GM18951 (cell line): Measurements from ENCODE around the gene GJB1.
"Not testable (repeated sequence)": the region's sequence is repeated elsewhere in the genome, so short reads cannot be mapped to it uniquely, and the experiment has no call there.

Source experiments
- POLR2A ChIP-seq: IDR thresholded peaks from 4 replicates; pipeline ENCODE4 v1.6.1; 2011; ENCODE audit warnings: mild to moderate bottlenecking; ENCODE audit not compliant: insufficient read length, insufficient read depth; ENCODE audit errors: extremely low read depth
- in situ Hi-C: fragments of 300-500 bp; cut with MboI; formaldehyde crosslinking; loops from one replicate; pipeline ENCODE4 v1.12.0; 2022; ENCODE audit warnings: low sequenced_read_pairs, mixed read lengths, inconsistent platforms; ENCODE audit not compliant: unreplicated experiment

Gene GJB1

DNA sequence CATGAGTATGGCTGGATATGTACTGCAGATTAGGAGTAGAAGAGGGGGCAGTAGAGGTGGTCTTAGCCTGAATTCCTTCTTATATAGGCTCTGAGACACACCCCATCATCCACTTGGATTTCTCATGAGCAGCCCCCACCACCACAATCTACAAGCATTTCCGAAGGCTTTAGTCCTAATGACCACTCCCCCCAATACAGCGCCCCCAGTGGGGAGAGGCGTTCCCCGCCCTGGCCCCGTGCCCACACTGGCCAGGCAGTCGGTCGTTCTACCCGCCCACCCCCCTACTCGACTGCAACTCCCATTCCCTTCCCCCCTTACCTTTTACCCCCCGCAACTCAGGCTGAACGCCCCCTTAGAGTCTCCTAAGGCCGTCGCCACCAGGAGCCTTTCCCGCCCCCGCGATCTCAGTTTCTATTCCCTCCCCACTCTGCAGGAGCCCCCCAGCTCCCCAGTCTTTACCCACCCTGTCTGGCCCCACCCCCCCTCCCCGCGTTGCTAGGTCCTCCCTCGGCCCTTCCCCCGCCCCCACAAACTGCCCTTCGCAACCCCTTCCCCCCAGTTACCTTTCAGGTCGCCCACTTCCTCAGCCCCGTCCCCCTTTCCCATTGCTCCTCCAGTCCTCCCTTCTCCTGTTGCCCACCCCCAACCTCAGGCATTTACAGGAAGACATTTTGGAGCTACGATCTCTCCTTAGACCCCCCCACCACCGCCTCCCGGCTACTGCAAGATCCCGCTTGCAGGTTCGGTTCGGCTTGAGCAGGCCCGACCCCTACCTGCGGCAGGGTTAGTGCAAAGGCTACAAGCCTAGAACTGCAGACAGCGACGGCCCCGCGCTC lies 30.4 kb downstream of the GJB1 start:
- in situ Hi-C loops = no loop called here
- no peak for TF ChIP-seq POLR2A

- peak; percentile 33 for TF ChIP-seq POLR2A
- in situ Hi-C loops = no loop called here
Measured at GRCh38 chrX:71254092-71254963, 31.3 kb downstream of the GJB1 start, which contains the start of gene ZMYM3. Gene ZMYM3, minus strand, starts transcription at chrX:71254140. Its CDS starts 885 bp downstream, at chrX:71253255.

DNA sequence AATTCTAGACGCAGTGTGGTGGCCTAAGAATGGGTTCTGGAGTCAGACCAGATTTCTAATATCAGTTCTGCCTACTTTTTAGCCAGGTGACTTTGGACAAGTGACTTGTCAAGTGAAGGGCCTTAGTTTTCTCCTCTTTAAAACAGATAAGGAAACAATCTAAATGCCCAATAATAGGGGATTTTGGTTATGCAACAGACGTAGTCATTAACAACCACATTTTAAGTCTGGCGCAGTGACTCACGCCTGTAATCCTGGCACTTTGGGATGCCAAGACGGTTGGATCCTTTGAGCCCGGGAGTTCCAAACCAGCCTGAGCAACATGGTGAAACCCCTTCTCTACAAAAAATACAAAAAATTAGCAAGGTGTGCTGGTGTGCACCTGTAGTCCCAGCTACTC lies 33.0 kb downstream of the GJB1 start:
- TF ChIP-seq POLR2A = no peak
- in situ Hi-C loops = no loop called here

GRCh38 chrX:71256856-71257255 lies 33.8 kb downstream of the GJB1 start:
- in situ Hi-C loops = no loop called here
- no peak for TF ChIP-seq POLR2A

DNA sequence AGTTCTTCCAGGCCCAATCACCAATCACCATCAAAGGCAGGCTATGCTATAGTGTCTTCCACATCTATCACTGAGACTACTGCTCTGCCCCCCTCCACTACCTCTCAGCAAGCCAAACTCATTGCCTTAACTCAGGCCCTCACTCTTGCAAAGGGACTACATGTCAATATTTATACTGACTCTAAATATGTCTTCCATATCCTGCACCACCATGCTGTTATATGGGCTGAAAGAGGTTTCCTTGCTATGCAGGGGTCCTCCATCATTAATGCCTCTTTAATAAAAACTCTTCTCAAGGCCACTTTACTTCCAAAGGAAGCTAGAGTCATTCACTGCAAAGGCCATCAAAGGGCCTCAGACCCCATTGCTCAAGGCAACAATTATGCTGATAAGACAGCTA lies 45.6 kb downstream of the GJB1 start:
- in situ Hi-C loops = not testable (repeated sequence)

DNA sequence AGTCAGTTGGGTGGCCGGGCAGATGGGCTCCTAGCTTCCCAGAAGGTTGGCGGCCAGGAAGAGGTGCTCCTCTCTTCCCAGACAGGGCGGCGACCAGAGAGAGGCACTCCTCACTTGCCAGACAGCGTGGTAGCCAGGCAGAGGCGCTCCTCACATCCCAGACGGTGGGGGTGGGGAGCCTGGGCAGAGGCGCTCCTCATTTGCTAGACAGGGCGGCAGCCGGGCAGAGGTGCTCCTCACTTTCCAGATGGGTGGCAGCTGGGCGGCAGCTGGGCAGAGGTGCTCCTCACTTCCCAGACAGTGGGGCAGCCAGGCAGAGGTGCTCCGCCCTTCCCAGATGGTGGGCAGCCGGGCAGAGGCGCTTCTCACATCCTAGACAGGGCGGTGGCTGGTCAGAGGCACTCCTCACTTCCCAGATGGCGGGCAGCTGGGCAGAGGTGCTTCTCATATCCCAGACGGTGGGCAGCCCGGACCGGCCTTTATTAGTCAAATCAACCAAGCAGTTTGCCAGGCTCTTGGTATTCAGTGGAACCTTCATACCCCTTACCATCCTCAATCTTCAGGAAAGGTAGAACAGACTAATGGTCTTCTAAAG lies 46.9 kb downstream of the GJB1 start:
- in situ Hi-C loops = no loop called here

GRCh38 chrX:71272313-71272712 lies 49.3 kb downstream of the GJB1 start:
- in situ Hi-C loops = not testable (repeated sequence)

More for the DNA sequence above, 46.9 kb downstream of the GJB1 start:
- no peak for TF ChIP-seq POLR2A
